ENCODE measurements around the gene FAM124A. TPM values are rescaled to one million over a fixed set of nuclear protein-coding genes. Genes with fewer than 3 reads are reported as not detected.

Gene FAM124A
- total RNA-seq, 1 donor from 2014 or later = 2.4 TPM

GRCh38 chr13:51313619-51314018, 91.4 kb downstream of the FAM124A start:
- H3K4me1 Mint-ChIP-seq (ENCODE audit: low read depth) = peaks cover 25% of the 10 kb centered on the region
- H3K27me3 Mint-ChIP-seq (ENCODE audit: low read depth) = peaks cover 3% of the 10 kb centered on the region
- no peak for TF ChIP-seq CTCF (IDR thresholded peaks at IDR 0.05)
- no peak overlapping the region for H3K27ac Mint-ChIP-seq (ENCODE audit: unreplicated experiment)
- no peaks in the 10 kb centered on the region for H3K36me3 Mint-ChIP-seq (ENCODE audit: low read depth)
- DNase-seq (ENCODE audit: low spot score) = no peak
- no peak overlapping the region for H3K4me3 Mint-ChIP-seq (ENCODE audit: unreplicated experiment)
- no peaks in the 10 kb centered on the region for H3K9me3 Mint-ChIP-seq (ENCODE audit: low read depth)

GRCh38 chr13:51317262-51317661, 95.1 kb downstream of the FAM124A start:
- TF ChIP-seq CTCF (IDR thresholded peaks at IDR 0.05) = no peak
- peaks cover 38% of the 10 kb centered on the region for H3K4me1 Mint-ChIP-seq (ENCODE audit: low read depth)
- DNase-seq (ENCODE audit: low spot score) = no peak
- H3K27me3 Mint-ChIP-seq (ENCODE audit: low read depth) = peaks cover under 1% of the 10 kb centered on the region
- H3K9me3 Mint-ChIP-seq (ENCODE audit: low read depth) = no peaks in the 10 kb centered on the region
- no peak overlapping the region for H3K4me3 Mint-ChIP-seq (ENCODE audit: unreplicated experiment)
- H3K27ac Mint-ChIP-seq (ENCODE audit: unreplicated experiment) = no peak overlapping the region
- no peaks in the 10 kb centered on the region for H3K36me3 Mint-ChIP-seq (ENCODE audit: low read depth)

- Mint-ChIP-seq H3K4me1 (ENCODE audit: low read depth) (peaks cover 39% of the 10 kb centered on the region), H3K27ac (ENCODE audit: unreplicated experiment) (no peak overlapping the region), H3K4me3 (ENCODE audit: unreplicated experiment) (no peak overlapping the region), H3K27me3 (ENCODE audit: low read depth) (no peaks in the 10 kb centered on the region), H3K36me3 (ENCODE audit: low read depth) (no peaks in the 10 kb centered on the region), H3K9me3 (ENCODE audit: low read depth) (no peaks in the 10 kb centered on the region)
- DNase-seq (ENCODE audit: low spot score) = no peak
- TF ChIP-seq CTCF (IDR thresholded peaks at IDR 0.05) = no peak
Measured at GRCh38 chr13:51318015-51318414, 95.8 kb downstream of the FAM124A start.

- no peak for TF ChIP-seq CTCF (IDR thresholded peaks at IDR 0.05)
- no peak for DNase-seq (ENCODE audit: low spot score)
- Mint-ChIP-seq H3K9me3 (ENCODE audit: low read depth) (no peaks in the 10 kb centered on the region), H3K27ac (ENCODE audit: unreplicated experiment) (no peak overlapping the region), H3K4me3 (ENCODE audit: unreplicated experiment) (no peak overlapping the region), H3K4me1 (ENCODE audit: low read depth) (peaks cover 39% of the 10 kb centered on the region), H3K27me3 (ENCODE audit: low read depth) (peaks cover 2% of the 10 kb centered on the region), H3K36me3 (ENCODE audit: low read depth) (no peaks in the 10 kb centered on the region)
Measured at GRCh38 chr13:51318876-51319275, 96.7 kb downstream of the FAM124A start.

- no peaks in the 10 kb centered on the region for H3K9me3 Mint-ChIP-seq (ENCODE audit: low read depth)
- H3K27me3 Mint-ChIP-seq (ENCODE audit: low read depth) = peaks cover 2% of the 10 kb centered on the region
- no peak for TF ChIP-seq CTCF (IDR thresholded peaks at IDR 0.05)
- H3K4me3 Mint-ChIP-seq (ENCODE audit: unreplicated experiment) = no peak overlapping the region
- H3K4me1 Mint-ChIP-seq (ENCODE audit: low read depth) = peaks cover 21% of the 10 kb centered on the region
- DNase-seq (ENCODE audit: low spot score) = no peak
- no peaks in the 10 kb centered on the region for H3K36me3 Mint-ChIP-seq (ENCODE audit: low read depth)
- no peak overlapping the region for H3K27ac Mint-ChIP-seq (ENCODE audit: unreplicated experiment)
Measured at GRCh38 chr13:51321836-51322235, 99.6 kb downstream of the FAM124A start.

Data from chondrocyte (in vitro differentiated cells).